IPS-NIHi11 (cell line): ENCODE data around the gene ADAR.
"Not testable (repeated sequence)": the region's sequence is repeated elsewhere in the genome, so short reads cannot be mapped to it uniquely, and the experiment has no call there.

ENCODE experiments used
- DNase-seq: peaks from one replicate; pipeline ENCODE4 v3.0.0; 2012; ENCODE audit warnings: mixed read lengths, low spot score

Gene ADAR

GRCh38 chr1:154607609-154608396 lies at the start of gene ADAR:
ADAR (minus strand) TSS chr1:154608186; CDS start chr1:154608006, 180 bp downstream.
- peak; percentile 67 for DNase-seq

DNA sequence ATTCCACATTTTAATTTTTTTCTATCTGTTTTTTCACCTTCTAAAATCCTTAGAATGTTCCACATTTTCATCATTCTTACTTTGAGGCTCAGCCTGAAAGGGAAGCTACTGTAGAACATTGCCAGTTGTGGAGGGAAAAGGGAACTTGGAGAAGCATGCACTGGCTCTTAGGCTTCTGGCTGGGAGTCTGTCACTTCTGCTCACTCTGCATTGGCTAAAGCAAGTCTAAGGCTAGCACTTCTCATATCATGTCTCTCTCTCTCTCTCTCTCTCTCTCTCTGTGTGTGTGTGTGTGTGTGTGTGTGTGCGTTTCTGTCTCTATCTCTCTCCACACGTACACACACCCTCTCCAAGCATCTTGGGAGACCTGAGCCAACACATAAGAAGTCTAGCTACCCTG lies 49.6 kb upstream of the ADAR start:
- DNase-seq, result no peak

GRCh38 chr1:154652893-154653292 lies 44.9 kb upstream of the ADAR start:
- DNase-seq, result no peak

DNA sequence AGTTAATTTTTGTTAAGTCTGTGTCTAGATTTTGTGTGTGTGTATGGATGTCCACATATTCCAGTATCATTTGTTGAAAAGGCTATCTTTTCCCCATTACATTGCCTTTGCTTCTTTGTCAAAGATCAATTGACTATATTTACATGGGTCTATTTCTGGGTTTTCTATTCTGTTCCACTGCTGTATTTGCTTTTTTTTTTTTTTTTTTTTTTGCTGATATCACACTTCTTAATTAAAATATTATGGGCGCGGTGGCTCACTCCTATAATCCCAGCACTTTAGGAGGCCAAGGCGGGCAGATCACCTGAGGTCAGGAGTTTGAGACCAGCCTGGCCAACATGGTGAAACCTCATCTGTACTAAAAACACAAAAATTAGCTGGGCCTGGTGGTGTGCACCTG lies 36.7 kb upstream of the ADAR start:
- DNase-seq, result not testable (repeated sequence)

GRCh38 chr1:154641534-154641933 lies 33.5 kb upstream of the ADAR start:
- DNase-seq, result no peak

DNA sequence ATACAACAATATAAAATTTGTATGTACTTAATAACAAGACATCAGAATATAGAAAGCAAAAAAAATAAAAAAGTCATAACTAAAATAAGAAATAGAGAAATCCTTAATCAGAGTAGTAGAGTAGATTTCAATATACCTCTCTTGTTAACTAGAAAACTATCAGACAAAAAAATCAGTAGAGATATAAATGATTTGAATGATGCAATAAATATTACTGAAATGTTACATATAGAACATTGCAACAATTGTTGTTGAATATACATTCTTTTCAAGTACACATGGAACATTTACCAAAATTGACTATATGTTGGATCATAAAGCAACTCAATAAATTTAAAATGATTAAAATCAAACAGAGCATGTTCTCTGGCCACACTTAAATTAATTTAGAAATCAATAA lies 31.9 kb upstream of the ADAR start:
- DNase-seq, result no peak

DNA sequence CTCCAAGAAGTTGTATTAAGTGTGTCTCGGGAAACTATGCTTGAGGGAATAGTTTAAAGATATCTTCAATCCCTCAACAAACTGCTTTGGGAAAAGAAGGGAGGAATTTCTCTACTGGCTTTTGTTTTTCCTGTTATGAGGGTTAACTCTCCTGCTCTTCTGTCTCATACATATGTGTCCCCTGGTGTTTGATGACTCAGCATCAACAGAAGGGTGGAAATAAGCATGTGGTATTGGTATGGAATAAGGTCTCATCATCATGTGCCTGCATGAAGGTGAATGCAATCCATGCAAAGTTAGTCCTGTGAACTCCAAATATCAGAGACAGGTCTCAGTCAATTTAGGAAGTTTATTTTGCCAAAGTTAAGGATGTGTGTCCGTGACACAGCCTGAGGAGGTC lies 27.2 kb upstream of the ADAR start:
- DNase-seq, result no peak

DNA sequence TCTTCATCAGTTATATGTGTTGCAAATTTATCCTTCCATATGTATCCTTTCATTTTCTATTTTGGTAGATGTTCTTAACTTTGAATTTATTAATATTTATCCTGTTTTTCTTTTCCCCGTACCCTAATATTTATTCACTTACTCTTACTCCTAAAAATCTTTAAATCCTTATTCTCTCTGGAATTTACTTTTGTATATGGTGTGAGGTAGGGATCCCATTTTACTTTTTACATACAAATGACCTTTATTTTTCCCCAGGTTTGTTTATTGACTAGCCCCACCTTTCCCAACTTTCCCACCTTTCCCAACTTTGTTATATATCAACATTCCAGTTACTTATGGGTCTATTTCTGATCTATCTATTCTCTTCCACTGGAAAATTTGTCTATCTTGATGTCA lies 21.7 kb upstream of the ADAR start:
- no peak for DNase-seq

DNA sequence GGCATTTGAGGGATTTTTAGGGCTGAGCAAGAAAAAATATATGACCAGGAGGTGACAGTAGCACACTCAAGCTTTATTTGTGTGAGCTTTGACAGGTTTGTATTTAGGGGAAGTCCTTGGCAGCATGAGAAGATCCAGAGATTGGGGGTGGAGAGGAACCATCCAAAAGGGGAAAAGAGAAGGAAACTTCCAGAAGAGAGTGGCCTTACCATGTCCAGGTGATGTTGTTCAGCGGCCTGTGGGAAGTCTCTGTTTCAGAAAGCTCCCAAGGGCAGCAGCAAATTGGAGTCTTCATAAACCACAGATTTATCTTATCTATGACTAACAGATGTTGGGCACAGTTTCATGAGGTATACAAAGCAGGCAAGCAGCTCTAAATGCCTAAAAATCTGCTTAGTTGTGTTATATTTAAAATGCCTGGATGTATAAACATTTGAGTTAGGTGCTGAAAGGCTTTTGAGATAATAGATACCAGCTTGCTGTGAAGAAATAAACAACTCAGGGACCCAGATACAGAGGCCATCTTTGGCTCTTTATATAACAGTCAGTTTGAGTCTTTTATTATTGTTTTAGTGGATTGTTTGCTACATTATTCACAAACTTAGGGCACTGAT lies 21.2 kb upstream of the ADAR start:
- no peak for DNase-seq

- no peak for DNase-seq
These were observed 20.1 kb upstream of the ADAR start for GRCh38 chr1:154628121-154628405.

DNA sequence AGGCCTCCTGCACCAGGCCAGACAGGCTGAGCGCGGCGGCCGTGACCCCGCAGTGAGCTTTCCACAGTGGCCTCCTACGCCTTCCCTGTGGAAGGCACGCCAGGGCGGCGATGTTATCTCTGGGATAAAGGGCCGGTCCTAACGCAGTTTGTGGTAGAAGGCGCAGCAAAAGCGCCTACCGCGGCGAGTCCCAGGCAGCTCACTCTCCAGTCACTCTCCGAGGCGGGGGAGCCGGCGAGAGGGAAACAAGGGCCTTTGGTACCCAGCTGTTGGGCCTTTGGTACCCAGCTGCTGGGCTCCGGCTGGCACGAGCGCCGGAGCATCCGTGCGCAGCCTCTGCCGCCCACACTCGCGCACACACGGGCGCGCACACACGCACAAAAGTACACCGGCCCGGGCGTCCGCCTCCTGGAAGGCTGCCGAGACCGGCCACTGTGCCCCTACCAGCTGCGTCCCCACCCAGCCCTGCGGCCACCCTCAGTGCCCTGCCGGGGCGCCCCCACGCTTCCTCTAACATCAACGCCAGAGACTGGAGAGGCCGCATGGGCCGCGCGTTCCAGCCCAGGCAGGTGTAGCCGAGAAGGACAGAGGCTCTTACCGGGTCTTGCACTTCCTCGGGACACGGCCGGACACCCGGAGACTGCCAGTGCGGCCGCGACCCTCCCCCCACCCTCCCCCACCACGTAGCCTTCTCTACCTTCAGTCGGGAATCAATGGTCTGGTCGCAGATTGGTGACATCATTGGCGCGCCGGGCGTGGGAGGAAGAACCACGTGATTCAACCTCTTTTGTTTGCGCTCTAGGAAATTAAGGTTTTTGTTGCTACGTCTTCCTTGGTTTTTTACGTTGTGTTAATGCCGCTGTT lies 19.5 kb upstream of the ADAR start:
- peak; percentile 91 for DNase-seq

GRCh38 chr1:154626456-154627256 lies 18.7 kb upstream of the ADAR start:
- no peak for DNase-seq

DNA sequence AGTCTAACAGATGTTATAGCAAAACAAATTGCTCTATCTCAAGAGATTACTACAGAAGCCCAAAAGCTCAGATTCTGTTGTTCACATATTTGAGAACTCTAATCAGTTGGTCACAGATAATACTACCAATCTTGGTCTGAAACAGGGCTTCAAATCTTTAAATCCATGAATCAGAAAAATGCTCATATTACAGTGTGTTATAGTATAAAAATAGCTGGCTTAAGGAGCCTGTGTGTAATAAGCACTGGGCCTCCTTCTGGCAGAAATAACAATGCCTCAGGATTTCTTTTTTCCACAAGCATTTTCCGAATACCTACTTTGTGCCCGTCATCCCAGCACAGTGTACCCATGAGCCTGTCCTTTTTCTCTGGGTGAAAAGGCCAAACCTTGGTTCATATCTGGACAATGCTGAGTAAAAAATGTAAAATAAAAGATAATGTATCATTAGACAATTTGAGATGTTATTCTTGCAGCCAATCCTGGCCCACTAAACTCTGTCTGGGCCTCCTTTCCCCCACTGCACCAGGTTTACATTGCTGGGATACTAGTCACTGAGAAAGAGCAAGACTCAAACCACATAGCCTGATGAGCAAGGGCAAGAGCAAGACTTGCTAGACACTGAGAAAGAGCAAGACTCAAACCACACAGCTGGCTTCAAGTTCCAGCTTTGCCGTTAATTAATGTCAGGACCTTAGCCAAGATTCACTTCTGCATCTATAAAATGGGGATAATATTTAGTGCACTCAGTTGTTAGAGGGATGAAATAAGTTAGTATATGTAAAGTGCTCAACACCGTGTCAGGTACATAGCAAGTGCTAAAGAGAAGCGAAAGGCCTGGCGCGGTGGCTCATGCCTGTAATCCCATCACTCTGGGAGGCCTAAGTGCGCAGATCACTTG lies 17.0 kb upstream of the ADAR start:
- DNase-seq, result no peak

DNA sequence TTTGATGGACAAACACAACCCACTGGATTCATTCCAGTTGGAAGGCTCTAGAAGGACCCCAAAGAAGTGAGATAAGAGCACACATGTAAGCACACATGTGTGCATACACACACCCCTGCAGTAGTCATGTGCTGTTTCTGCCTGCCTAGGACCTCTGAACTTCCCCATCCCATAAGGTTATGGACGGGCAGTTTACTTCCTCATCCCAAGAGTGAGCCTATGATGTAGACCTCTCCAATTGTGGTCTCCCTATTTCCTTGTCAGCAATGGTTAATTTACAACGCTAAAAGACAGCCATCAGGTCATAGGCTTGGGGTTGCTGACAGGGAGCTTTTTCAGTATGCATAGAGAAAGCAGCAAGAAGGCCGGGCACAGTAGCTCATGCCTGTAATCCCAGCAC lies 15.4 kb upstream of the ADAR start:
- DNase-seq, result no peak

DNA sequence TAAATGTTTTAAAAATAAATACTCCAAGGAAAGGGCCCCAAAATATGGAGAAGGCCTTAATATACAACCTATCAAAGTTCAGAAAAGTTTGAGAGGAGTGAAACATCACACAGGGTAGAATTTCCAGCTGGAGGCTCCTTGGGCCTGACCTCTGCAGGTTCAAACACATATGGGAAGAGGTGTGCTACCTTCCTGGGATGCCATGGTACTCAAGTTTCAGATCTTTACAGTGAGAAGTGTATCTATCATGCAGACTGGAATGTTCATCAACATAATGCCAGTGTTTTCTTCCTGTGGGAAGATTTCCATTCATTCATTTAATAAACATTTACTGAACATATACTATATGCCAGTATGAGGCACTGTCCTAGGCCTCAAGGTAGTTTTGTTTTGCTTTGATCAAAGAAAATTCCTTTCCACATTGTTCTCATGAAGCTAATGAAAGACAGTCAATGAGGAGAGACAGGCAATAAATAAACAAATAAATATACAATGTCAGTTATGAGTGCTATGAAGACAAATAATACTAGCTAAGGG lies 14.6 kb upstream of the ADAR start:
- DNase-seq, result no peak

GRCh38 chr1:154621875-154622274 lies 13.9 kb upstream of the ADAR start:
- no peak for DNase-seq

- no peak for DNase-seq
These were observed 12.8 kb upstream of the ADAR start for GRCh38 chr1:154620751-154621150.

DNA sequence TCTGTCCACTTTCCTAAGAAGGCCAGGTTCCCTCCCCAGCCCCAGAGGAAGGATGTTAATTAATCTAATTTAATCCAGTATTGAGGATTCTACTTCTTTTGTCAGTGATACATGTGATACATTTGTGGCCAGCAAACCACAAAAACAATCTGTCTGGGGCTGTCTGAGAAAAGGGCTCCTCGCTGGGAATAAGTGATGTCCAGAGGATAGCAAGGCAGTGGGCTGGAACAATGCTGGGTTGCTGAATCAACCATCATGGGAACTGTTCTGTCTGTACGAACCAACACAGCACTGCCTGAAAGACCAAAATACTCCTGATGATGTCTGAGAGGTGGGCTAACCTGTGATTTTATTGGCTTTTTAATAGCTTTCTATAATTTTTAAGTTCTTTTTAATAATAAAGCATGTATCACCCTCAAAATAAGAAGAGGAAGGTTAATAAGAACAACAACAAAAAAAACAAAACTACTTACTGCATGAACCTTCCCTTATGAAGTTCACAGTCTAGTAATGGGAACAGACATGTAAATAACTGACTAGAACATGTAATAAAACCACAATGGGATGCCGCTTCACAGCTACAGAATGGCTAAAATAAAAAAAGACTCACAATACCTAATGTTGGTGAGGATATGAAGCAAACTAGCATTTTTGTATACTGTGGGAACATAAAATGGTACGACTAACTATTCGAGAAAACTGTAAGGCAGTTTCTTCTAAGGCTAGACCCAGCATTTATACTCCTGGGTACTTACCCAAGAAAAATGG lies 11.4 kb upstream of the ADAR start:
- DNase-seq, result no peak

DNA sequence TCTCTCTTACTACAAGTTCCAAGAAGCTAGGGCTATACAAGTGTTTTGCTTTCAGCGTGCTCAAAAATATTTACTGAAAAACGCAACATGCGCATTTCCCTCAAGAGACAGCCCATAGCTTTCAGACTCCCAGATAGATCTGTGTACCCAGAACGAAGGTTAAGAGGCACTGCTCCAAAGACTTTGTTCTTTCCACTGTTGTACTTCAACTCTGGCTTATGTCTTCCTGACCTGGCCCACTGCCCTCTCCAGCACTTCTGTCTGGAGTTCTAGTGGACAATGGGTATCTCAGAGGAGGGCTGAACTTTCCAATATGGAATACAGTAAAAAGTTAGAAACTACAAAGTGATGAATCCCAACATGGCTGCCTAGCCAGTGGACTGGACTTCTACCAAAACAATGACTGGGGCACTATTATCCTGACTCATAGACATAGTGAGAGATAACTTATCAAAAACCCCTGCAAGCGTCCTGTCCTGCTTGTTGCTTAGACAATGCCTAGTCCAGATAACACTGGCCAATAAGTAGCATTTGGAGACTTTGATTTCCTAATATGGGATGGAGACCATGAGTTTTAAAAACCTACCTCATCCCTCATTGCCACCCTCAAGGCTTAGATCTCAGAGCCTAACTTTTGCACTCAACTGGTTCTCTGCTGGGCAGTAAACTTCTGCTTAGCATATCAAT lies 8.8 kb upstream of the ADAR start:
- DNase-seq, result no peak

DNA sequence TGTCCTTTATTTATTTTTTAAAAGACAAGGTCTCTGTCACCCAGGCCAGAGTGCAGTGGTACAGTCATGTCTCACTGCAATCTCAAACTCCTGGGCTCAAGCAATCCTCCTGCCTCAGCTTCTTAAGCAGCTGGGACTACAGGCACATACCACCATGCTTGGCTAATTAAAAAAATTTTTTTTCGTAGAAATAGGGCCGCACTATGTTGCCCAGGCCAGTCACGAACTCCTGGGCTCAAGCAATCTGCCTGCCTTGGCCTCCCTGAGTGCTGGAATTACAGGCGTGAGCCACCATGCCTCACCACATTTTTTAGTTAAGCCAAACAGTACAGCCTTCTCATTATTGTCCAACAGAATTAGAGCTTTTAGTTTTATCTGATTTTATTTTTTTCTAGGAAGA lies 7.4 kb upstream of the ADAR start:
- no peak for DNase-seq
